HL-60/S4 treated with retinoic acid at 250 ng/mL for 4 days and 3 days (cell line): ENCODE measurements around the gene ROPN1L.
"Not testable (repeated sequence)": the region's sequence is repeated elsewhere in the genome, so short reads cannot be mapped to it uniquely, and the experiment has no call there.

ENCODE experiments used
- in situ Hi-C: fragments of 300-500 bp; cut with MboI; formaldehyde crosslinking; loops from 2 replicates; pipeline ENCODE4 v1.7.0; 2022; ENCODE audit warnings: low sequenced_read_pairs

The ROPN1L gene

GRCh38 chr5:10497554-10497953 lies 55.9 kb downstream of the ROPN1L start:
- in situ Hi-C loops: no loop called here

GRCh38 chr5:10498350-10498749 lies 56.7 kb downstream of the ROPN1L start:
- in situ Hi-C loops: no loop called here

- in situ Hi-C loops: no loop called here
Observed at GRCh38 chr5:10499066-10499465, 57.4 kb downstream of the ROPN1L start.

GRCh38 chr5:10499776-10500175 lies 58.1 kb downstream of the ROPN1L start:
- in situ Hi-C loops: no loop called here

GRCh38 chr5:10500669-10501068 lies 59.0 kb downstream of the ROPN1L start:
- in situ Hi-C loops: no loop called here

GRCh38 chr5:10501554-10502075 lies 59.9 kb downstream of the ROPN1L start:
- in situ Hi-C loops: no loop called here

GRCh38 chr5:10502130-10502529 lies 60.5 kb downstream of the ROPN1L start:
- in situ Hi-C loops: no loop called here

GRCh38 chr5:10502578-10502977 lies 60.9 kb downstream of the ROPN1L start:
- in situ Hi-C loops: no loop called here

- in situ Hi-C loops: no loop called here
Observed at GRCh38 chr5:10503321-10503720, 61.6 kb downstream of the ROPN1L start.

GRCh38 chr5:10503997-10504793 lies 62.5 kb downstream of the ROPN1L start:
- in situ Hi-C loops: no loop called here

GRCh38 chr5:10505517-10506095 lies 63.9 kb downstream of the ROPN1L start:
- in situ Hi-C loops: no loop called here

- in situ Hi-C loops: no loop called here
Observed at GRCh38 chr5:10506535-10506934, 64.9 kb downstream of the ROPN1L start.

- in situ Hi-C loops: no loop called here
Observed at GRCh38 chr5:10507575-10508096, 66.0 kb downstream of the ROPN1L start.

- in situ Hi-C loops: no loop called here
Observed at GRCh38 chr5:10509575-10509974, 67.9 kb downstream of the ROPN1L start.

GRCh38 chr5:10511741-10512640 lies 70.3 kb downstream of the ROPN1L start:
- in situ Hi-C loops: no loop called here

- in situ Hi-C loops: no loop called here
Observed at GRCh38 chr5:10513501-10514442, 72.1 kb downstream of the ROPN1L start.

GRCh38 chr5:10514572-10514971 lies 72.9 kb downstream of the ROPN1L start:
- in situ Hi-C loops: not testable (repeated sequence)
